ENCODE results near the gene FSD1.
"Not testable (repeated sequence)": the region's sequence is repeated elsewhere in the genome, so short reads cannot be mapped to it uniquely, and the experiment has no call there.

FSD1 gene

GRCh38 chr19:4345342-4346019 is 41.1 kb downstream of the FSD1 start:
- DNase-seq (ENCODE audit: low spot score), result no peak

- DNase-seq (ENCODE audit: low spot score), result no peak
Observed at GRCh38 chr19:4346020-4346383, 41.6 kb downstream of the FSD1 start.

GRCh38 chr19:4347521-4347920 is 43.1 kb downstream of the FSD1 start:
- DNase-seq (ENCODE audit: low spot score), result no peak

GRCh38 chr19:4349225-4349624 is 44.8 kb downstream of the FSD1 start:
- not testable (repeated sequence) for DNase-seq (ENCODE audit: low spot score)

GRCh38 chr19:4350111-4350510 is 45.7 kb downstream of the FSD1 start:
- no peak for DNase-seq (ENCODE audit: low spot score)

GRCh38 chr19:4350726-4351125 is 46.3 kb downstream of the FSD1 start:
- DNase-seq (ENCODE audit: low spot score), result no peak

GRCh38 chr19:4352701-4353121 is 48.3 kb downstream of the FSD1 start:
- DNase-seq (ENCODE audit: low spot score), result peak; percentile 65

GRCh38 chr19:4354282-4354681 is 49.9 kb downstream of the FSD1 start:
- DNase-seq (ENCODE audit: low spot score), result no peak

GRCh38 chr19:4354897-4355296 is 50.5 kb downstream of the FSD1 start:
- DNase-seq (ENCODE audit: low spot score), result no peak

GRCh38 chr19:4357095-4357797 is 52.8 kb downstream of the FSD1 start:
- DNase-seq (ENCODE audit: low spot score), result no peak

- DNase-seq (ENCODE audit: low spot score), result no peak
Observed at GRCh38 chr19:4357921-4358326, 53.5 kb downstream of the FSD1 start.

- DNase-seq (ENCODE audit: low spot score), result no peak
Observed at GRCh38 chr19:4358709-4359626, 54.6 kb downstream of the FSD1 start.

GRCh38 chr19:4359627-4360000 is 55.2 kb downstream of the FSD1 start:
- DNase-seq (ENCODE audit: low spot score), result no peak

- DNase-seq (ENCODE audit: low spot score), result no peak
Observed at GRCh38 chr19:4360081-4360569, 55.7 kb downstream of the FSD1 start.

GRCh38 chr19:4360641-4361151 is 56.3 kb downstream of the FSD1 start:
- no peak for DNase-seq (ENCODE audit: low spot score)

- no peak for DNase-seq (ENCODE audit: low spot score)
Observed at GRCh38 chr19:4361152-4362046, 57.0 kb downstream of the FSD1 start.

GRCh38 chr19:4362101-4362828 is 57.9 kb downstream of the FSD1 start:
- DNase-seq (ENCODE audit: low spot score), result no peak

GRCh38 chr19:4362831-4363545 is 58.6 kb downstream of the FSD1 start:
- DNase-seq (ENCODE audit: low spot score), result no peak

GRCh38 chr19:4363571-4364304 is 59.3 kb downstream of the FSD1 start:
- no peak for DNase-seq (ENCODE audit: low spot score)

Measured in activated CD4-positive, alpha-beta T cell treated with anti-CD3 and anti-CD28 coated beads, Interleukin-2, Interleukin-4, amounts not matched to agents 100 ng/mL and 50 ng/mL, durations not matched to agents 16 hours and 8 hours (primary cell).